GM19468 (cell line): ENCODE measurements around the gene LSS.

Experiments used
- ATAC-seq: cut with Tn5 transposase; IDR thresholded peaks from one replicate; pipeline ENCODE4 v1.9.1; 2021; ENCODE audit warnings: mild to moderate bottlenecking, moderate library complexity, moderate number of reproducible peaks; ENCODE audit not compliant: unreplicated experiment; ENCODE audit errors: extremely low read depth

The LSS gene

GRCh38 chr21:46220847-46221246 lies 7.7 kb downstream of the LSS start:
- no peak for ATAC-seq

- no peak for ATAC-seq
These were observed 8.2 kb downstream of the LSS start for GRCh38 chr21:46220275-46220810.

GRCh38 chr21:46219591-46220239 lies 8.9 kb downstream of the LSS start:
- ATAC-seq = no peak

- ATAC-seq = no peak
These were observed 9.5 kb downstream of the LSS start for GRCh38 chr21:46218906-46219590.

GRCh38 chr21:46217511-46218196 lies 10.9 kb downstream of the LSS start:
- ATAC-seq = no peak

- ATAC-seq = no peak
These were observed 12.3 kb downstream of the LSS start for GRCh38 chr21:46216132-46216747.

GRCh38 chr21:46215436-46216131 lies 13.0 kb downstream of the LSS start:
- ATAC-seq = no peak

- no peak for ATAC-seq
These were observed 13.9 kb downstream of the LSS start for GRCh38 chr21:46214478-46215340.

- no peak for ATAC-seq
These were observed 14.8 kb downstream of the LSS start for GRCh38 chr21:46213620-46214286.

- ATAC-seq = no peak
These were observed 15.7 kb downstream of the LSS start for GRCh38 chr21:46212721-46213484.

GRCh38 chr21:46211786-46212720 lies 16.5 kb downstream of the LSS start:
- no peak for ATAC-seq

- no peak for ATAC-seq
These were observed 17.2 kb downstream of the LSS start for GRCh38 chr21:46211376-46211775.

GRCh38 chr21:46210378-46211136 lies 18.0 kb downstream of the LSS start:
- no peak for ATAC-seq

- ATAC-seq = no peak
These were observed 19.5 kb downstream of the LSS start for GRCh38 chr21:46208761-46209721.

- ATAC-seq = no peak
These were observed 20.5 kb downstream of the LSS start for GRCh38 chr21:46207920-46208591.
